Stimulated activated CD8-positive, alpha-beta memory T cell treated with anti-CD3 and anti-CD28 coated beads, Interleukin-4, amount 100 ng/mL, for 24 hours (primary cell): ENCODE data around the gene TSSK1B.
"Not testable (repeated sequence)": the region's sequence is repeated elsewhere in the genome, so short reads cannot be mapped to it uniquely, and the experiment has no call there.

Experiments used
- DNase-seq: peaks from one replicate; pipeline ENCODE4 v3.0.0-alpha.2; 2020; ENCODE audit warnings: low read depth

The TSSK1B gene

DNA sequence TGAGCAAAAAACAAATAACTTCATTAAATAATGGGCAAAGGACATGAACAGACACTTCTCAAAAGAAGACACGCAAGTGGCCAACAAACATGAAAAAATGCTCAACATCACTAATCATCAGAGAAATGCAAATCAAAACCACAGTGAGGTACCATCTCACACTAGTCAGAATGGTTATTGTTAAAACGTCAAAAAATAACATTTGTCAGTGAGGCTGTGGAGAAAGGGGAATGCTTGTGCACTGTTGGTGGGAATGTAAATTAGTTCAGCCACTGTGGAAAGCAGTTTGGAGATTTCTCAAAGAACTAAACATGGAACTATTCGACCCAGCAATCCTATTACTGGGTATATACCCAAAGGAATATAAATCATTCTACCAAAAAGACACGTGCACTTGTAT is 36.8 kb downstream of the TSSK1B start:
- not testable (repeated sequence) for DNase-seq

DNA sequence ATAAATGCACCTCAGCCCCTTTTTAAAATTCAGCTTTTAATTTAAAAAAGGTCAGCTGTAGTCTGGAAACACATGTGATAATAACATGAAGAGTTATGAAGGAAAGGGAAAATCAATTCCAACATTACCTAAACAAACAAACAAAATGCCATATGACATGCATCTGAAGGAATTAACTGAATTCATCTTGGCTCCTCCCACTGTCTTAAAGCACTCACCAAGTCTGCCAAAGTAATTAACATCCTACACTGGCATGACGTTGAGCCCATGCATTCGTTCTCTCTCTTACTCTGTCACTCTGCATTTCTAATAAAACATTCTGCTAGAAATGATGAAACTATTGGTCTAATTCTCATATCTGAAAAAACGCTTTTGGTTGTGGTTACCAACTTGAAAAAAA is 37.7 kb downstream of the TSSK1B start:
- no peak for DNase-seq

DNA sequence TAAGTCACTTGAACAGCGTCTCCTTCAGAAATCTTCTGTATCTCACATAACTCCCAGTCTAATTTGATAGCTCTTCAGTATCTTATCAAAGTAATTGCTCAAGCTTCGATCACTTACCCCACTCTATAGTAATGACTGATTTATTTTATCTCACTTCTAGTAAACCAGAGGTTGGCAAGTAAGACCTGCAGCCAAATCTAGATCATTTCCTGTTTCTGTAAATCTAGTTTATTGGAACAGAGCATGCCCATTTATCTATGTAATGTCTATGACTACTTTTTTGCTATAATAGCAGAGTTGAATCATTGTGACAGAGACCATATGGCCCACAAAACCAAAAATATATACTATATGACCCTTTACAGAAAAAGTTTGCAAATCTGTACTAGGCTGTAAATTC is 40.1 kb downstream of the TSSK1B start:
- no peak for DNase-seq

DNA sequence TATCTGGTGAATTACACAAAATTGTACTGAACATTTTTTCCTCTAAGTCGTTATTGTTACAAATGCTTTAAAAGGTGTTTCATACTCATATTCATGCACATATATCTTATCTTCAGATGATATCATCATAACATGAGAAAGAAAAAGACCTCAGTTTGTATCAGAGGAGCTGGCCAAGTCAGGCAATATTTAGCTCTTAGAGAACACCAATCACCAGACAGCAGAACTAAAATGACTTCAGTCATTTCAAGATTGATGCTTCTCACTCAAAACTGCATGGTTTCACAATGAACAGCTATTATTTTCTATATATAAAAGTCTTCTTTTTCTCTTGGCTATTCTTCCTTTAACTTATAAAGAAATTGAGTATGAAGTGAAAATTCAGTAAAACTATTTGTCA is 44.6 kb downstream of the TSSK1B start:
- DNase-seq = no peak

DNA sequence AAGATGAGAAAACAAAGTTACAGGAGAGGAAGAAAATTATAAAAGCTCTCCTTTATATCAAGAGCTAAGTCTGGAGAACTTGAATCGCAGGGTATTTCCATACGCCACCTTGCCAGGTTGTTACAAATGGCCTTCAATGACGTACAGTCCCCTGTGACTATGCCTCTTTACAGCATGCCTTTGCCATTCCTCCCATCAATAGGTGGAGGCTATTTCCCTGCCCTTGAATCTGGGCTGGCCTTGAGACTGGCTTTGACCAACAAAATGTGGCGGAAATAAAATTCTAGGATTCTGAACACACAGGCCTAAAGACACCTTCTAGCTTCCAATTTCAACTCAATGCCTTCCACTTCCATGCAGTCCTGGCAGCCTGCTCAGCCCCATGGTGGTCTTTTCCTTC is 45.7 kb downstream of the TSSK1B start:
- DNase-seq = no peak

DNA sequence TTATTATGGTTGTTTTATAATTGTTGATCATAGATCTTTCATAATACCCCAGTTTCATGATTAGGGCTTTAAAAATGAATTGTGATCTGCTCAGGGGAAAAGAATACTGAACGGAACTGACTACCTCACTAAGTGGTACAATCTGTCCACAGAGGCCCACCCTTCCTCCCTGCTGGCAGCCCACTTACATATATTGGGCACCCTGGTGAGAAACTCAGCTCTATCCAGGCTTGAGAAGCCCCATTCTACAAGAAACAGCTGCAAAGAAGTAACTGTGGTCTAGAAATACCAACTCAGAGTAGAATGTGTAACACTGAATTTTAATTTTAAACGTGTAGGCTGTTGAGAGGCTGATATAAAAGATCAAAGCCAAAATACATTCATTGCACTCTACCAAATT is 46.9 kb downstream of the TSSK1B start:
- DNase-seq = no peak

DNA sequence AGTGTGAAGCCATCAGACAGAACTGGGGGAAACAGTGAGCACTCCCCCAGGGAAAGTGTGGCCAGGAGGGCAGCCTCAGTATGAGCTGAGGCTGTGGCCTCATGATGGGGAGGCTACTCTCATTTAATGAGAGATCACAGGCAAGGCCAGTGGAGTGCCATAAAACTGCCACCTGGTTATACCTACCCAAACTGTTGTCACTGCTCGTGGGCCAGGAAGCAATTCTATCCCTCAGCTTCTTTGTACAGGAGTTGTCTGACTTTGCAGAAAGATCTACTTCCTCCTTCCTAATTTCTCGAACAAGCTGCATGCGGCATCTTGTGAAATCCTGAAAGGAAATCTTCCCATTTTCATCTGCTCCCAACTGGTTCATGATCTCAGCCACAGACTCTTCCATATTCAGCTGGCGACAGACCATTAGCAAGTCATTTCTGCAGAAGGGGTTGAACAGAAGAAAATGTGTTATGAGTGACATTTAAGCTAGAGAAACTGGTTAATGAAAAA is 50.0 kb downstream of the TSSK1B start:
- no peak for DNase-seq

DNA sequence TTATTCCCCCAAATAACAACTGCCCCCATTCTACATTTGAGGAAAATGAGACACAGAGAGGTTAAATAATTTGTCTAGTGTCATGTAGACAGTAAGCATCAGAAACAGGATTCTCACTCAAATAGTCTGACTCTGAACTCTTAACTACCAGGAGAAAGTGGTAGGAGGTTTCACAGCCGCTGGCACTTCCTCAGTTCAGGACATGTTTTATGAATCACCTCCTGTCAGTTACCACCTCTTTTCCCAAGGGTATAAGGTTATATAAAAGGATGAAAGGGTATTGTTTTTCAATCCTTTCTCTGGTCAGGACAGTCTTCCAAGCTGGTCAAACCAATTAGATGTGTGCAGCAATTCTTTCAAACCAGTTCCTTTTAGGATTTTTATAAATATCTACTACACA is 52.1 kb downstream of the TSSK1B start:
- DNase-seq = no peak
